Measurements from ENCODE around the gene VWA2.
A peak's percentile ranks its signal among the peaks of the same experiment; 100 is the strongest.

VWA2 gene

DNA sequence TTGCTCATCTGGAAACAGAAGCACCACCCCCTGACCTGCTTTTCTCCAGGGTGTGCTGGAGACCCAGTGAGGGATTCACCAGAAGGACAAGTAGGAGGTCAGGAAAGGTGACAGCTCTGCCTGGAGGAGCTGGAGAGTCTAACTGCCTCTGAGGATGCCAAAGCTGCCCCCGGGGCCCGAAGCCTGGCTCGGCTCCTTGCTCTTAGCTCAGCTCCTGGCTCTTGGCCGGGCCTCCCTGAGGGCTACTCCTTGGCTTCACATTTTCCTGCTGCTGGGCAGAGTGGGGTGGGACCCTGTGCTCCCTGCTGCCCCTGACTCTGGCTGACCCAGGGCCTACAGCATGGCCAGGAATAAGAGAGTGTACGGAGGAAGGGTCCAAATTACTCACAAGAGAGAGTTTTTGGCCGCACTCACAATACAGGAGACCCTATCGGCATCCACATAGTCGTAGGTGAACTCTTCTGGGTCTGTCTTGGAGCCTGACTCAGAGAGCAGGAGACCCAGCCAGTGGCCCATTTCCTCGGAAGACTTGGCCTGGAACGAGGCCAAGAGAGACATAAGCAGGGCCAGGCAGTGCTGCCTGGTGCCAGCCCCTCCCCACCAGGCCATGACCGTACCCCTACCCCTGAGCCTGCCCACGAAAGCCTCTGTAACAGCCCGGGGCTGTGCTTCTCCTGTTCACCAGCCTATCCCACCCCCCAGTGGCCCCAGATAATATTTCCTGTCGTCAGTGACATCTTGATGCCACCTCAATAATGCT lies 63.1 kb downstream of the VWA2 start:
- DNase-seq, result no peak

- DNase-seq, result no peak
Observed at GRCh38 chr10:114303556-114303955, 64.5 kb downstream of the VWA2 start.

DNA sequence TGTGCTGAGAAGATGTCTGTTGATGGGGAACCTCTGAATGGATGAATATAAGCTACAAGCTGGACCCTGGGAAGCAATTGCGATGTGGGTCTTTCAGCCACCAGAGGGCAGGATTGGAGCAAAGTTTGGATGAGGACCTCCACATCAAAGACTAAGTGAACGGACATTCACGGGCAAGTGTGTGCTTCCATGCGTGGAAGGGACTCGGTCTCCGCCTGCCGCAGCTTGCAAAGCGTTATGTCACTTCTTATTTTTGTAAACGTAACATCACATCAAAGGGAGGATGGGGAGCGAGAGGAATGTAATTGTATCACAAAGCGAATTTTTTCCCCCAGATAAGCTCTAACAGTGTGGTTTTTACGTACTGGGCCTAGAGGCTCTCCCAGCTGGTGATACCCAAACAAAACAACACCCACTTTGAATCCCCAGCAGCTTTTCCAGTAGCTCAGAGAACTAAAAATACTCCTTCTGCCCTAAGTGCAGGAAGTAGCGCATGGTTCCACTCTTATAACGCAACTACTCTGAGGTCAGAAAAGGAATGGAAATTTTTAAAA lies 65.0 kb downstream of the VWA2 start:
- DNase-seq, result peak; percentile 82

GRCh38 chr10:114304571-114305421 lies 65.7 kb downstream of the VWA2 start:
- DNase-seq, result peak; percentile 62

DNA sequence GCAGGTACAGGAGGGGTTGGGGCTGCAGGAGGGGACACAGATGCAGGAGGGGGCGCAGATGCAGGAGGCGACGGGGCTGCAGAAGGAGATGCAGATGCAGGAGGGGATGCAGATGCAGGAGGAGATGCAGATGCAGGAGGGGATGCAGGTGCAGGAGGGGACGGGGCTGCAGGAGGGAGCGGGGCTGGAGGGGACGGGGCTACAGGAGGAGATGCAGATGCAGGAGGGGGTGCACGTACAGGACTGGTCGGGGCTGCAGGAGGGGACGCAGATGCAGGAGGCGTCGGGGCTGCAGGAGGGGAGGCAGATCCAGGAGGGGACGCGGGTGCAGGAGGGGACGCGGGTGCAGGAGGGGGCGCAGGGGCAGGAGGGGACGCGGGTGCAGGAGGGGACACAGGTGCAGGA lies 66.5 kb downstream of the VWA2 start:
- DNase-seq, result no peak

GRCh38 chr10:114306116-114306973 lies 67.3 kb downstream of the VWA2 start:
- DNase-seq, result no peak

- no peak for DNase-seq
Observed at GRCh38 chr10:114307731-114308130, 68.7 kb downstream of the VWA2 start.

DNA sequence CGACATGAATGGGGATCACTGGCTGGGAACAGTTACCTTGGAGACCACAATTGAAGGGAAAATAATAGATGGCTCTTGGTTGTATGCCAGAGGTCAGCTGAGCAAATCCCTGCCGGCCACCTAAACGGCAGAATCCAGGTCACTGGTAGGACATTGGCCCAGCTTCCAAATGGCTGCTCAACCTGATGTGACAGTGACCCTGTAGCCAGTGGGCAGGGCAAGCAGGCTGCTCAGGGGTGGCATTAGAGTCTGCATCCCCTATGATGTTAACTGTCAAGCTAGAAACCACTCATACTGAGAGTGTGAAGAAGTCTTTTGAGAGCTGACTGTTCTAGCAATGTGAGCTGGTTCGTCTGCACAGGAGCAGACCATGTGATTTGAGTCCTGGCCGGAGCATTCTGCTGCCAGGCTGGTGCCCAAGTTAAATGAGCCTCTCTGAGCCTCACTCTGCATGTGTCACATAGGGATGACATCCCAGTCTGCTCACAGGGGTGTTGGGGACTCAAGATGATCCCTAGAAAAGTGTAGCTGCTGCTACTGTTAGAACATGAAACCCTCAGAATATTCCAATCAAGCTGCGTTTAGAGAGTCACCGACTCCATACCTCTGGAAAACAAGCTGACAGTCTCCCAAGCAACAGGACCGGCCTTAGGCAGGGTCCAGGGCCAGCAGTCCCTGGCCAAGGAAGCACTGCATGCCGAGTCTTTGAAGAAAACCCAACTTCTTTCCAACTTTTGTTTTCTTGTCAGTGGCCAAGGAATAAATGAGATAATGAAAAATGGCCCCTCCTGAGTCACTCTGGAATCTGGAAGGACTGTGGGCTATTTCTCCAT lies 69.7 kb downstream of the VWA2 start:
- peak; percentile 23 for DNase-seq

GRCh38 chr10:114309364-114309651 lies 70.3 kb downstream of the VWA2 start:
- no peak for DNase-seq

- no peak for DNase-seq
Observed at GRCh38 chr10:114310346-114310745, 71.3 kb downstream of the VWA2 start.

DNA sequence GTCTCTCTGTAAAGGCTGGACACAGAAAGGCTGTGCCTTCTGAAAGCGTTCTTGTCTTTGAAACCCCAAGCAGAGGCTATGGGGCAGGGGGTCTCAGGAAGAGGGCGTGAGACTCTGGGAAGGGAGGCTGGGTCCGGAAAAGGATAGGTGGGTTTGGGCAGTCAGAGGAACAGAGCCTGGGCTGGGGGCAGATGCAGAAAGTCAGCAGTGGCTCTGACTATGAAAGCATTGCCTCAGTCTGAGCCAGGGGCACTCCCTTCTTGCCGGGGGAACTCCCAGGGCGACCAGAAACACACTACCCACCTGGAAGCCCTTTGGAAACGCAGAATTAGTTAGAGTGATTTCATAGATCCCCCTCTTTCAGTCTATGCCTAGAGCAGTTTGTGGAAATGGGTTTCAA lies 72.0 kb downstream of the VWA2 start:
- DNase-seq, result no peak

GRCh38 chr10:114311496-114312209 lies 72.6 kb downstream of the VWA2 start:
- no peak for DNase-seq

GRCh38 chr10:114313139-114313538 lies 74.1 kb downstream of the VWA2 start:
- no peak for DNase-seq

DNA sequence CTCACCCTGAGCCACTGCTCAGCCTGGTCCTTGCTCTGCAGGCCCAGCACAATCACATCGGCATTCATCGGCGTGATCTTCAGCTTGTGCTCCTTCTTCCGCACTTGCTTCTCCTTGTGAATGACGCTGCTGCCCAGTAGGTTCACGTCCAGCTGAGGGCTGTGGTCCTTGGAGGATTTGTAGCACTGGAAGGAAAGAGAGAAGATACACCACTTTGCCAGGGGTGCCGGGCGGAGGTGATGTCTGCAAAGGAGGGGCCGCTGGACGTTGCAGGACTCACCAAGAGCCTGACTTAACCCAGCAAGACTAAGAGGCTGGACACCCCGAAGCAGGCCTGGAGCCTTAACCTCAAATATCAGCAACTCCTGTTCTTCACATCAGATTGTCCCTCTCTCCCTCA lies 74.8 kb downstream of the VWA2 start:
- DNase-seq, result no peak

DNA sequence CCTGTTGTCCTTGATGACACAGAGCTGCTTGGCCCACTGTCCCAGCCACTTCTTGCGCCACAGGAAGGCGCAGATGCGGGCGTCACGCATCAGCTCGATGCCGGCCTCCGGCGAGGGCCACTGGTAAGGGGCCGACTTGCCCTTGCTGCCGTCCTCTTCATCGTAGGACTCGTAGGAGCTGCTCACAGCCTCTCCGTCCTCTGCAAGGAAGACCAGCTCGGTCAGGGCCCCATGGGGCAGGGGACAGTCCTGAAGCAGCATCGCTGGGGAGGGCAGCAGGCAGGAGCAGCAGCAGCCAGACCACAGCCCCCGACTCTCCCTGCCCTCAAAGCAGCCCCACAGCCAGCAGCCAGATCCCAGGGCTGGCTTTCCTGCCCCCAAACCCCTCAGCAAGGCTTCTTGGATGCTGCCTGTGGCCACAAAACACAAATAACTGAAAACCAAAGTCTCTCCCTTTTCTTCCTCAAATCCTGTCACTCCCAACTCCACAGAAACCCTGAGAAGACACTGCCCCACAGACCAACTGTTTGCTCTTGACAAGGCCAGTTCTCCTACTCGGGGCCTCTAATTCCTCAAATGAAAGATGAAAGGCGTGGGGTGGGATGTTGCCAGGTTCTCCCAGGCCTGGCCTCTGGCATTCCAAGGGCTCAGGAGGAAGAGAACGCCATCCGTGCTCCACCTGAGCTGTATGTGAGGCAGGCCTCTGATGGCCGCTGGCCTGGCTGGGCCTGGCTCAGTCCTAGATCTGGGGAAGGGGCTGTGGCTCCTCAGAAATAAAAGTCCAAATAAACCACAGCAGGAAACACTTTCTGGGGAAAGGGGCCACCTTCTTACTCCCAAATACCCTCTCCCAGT lies 76.7 kb downstream of the VWA2 start:
- DNase-seq, result no peak

DNA sequence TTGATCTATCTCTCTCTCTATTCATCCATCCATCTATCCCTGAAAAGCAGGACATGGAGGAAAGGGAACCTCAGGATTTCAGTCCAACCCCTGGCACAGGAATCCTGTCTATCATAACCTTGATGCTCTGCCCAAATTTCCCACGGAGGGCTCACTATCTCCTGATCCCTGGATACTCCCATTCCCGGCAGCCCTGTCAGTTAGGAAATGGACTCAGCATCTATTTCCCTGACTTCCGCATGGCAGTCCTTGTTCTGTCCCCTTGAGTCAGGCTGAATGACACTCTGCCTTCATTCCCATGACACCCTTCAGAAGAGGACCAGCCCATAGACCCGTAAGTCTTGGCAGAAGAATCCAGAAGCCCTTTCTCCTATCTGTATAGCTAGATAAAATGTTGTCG lies 77.7 kb downstream of the VWA2 start:
- no peak for DNase-seq

GRCh38 chr10:114319406-114320248 lies 80.6 kb downstream of the VWA2 start:
- DNase-seq, result no peak

- DNase-seq, result no peak
Observed at GRCh38 chr10:114320249-114321116, 81.4 kb downstream of the VWA2 start.

DNA sequence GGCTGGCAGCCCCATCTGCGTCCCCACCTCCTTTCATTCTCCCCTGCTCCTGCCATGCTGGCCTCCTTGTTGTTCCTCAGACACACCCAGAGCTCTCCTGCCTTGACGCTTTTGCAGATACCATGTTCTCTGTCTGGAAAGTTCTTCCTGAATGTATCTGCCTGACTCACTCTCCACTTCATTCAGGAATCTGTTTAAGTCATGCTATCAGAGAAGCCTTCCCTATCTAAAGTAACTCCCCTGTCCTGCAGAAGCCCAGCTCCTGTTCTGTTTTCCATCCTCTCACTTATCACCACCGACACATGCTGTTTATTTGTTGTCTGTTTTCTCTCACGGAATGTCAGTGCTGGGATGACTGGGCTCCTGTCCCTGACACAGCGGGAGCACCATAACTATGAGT lies 83.3 kb downstream of the VWA2 start:
- DNase-seq, result no peak
